ENCODE measurements around the gene CIDEB.

The CIDEB gene

DNA sequence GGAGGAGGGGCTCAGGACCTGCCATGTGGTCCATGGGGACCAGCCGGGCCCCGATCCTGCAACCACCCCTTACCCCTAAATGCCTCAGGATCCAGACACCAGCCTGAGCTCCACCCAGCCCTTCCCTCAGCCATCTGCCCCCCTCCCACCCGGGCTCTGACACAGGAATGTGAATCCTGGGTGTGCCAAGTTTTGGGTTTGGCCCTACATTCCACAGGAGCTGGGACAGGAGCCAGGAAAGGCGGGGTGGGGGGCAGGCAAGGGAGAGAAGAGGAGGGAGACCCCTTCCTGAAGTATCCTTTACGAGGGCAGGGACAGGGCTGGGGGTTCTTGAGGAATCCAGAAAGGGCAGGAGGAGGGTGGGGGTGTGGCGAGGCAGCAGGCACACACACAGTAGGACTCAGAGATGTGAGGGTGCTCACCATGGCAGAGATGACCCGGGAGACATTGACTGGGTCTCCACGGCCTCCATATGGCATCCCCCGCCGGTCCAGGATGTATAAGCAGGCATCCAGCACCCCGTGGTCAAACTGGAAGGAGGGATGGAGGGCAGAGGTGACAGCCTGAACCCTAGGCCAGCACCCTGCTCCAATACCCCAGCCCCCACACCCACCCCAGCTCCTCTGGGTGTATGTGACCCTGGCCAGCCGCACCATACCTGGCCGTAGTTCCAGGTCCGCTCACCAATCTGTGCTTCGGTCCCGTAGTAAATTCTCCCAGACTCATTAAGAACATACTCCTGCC is 48.3 kb downstream of the CIDEB start:
- H2BK12ac ChIP-seq (ENCODE audit: low read length in 2 of 2): no peak overlapping the region
- 90% methylated on average over 14 of the region's 16 CpGs for WGBS
- H3K9me3 ChIP-seq (ENCODE audit: control insufficient read depth, low read length): no peaks in the 10 kb centered on the region

GRCh38 chr14:24258548-24259265 is 49.1 kb downstream of the CIDEB start:
- no peak overlapping the region for H3K14ac ChIP-seq (ENCODE audit: low read length in 2 of 2)
- H3K4ac ChIP-seq (ENCODE audit: low read depth in 1 of 2, low read length in 2 of 2): no peak overlapping the region
- H3K4me1 ChIP-seq (ENCODE audit: control insufficient read depth, insufficient read depth, low read depth, low read length): peaks cover 4% of the 10 kb centered on the region
- H3K27me3 ChIP-seq (ENCODE audit: control insufficient read depth in 1 of 2, insufficient read depth in 1 of 2, low read length in 2 of 2): no peaks in the 10 kb centered on the region
- H2BK12ac ChIP-seq (ENCODE audit: low read length in 2 of 2): no peak overlapping the region
- H2BK120ac ChIP-seq (ENCODE audit: low read depth, low read length): no peak overlapping the region
- H3K23ac ChIP-seq (ENCODE audit: low read length in 2 of 2): no peak overlapping the region
- WGBS: 96% methylated on average over 17 of the region's 18 CpGs
- no peaks in the 10 kb centered on the region for H3K79me1 ChIP-seq (replicated peaks; ENCODE audit: low read length, poor library complexity, severe bottlenecking)
- H3K9me3 ChIP-seq (ENCODE audit: control insufficient read depth, low read length): no peaks in the 10 kb centered on the region
- no peak overlapping the region for H3K4me2 ChIP-seq (ENCODE audit: low read length, poor library complexity, severe bottlenecking)
- no peak overlapping the region for H2BK15ac ChIP-seq (ENCODE audit: low read depth, poor library complexity, severe bottlenecking)
- no peak overlapping the region for H2AFZ ChIP-seq (ENCODE audit: low read depth, low read length)
- no peak overlapping the region for H2BK5ac ChIP-seq (ENCODE audit: low read depth, low read length, poor library complexity, severe bottlenecking)
- H3K18ac ChIP-seq (ENCODE audit: low read depth in 1 of 2, low read length in 2 of 2): no peak overlapping the region
- H4K91ac ChIP-seq (ENCODE audit: low read length): no peak overlapping the region
- H2AK5ac ChIP-seq (ENCODE audit: low read length, severe bottlenecking): no peak overlapping the region
- no peak overlapping the region for H3K4me3 ChIP-seq (ENCODE audit: insufficient read depth in 1 of 2, low read depth in 1 of 2, low read length in 2 of 2)
- DNase-seq: no peak
- H4K8ac ChIP-seq (ENCODE audit: low read length): no peak overlapping the region
- H3K9ac ChIP-seq (ENCODE audit: low read length): no peak overlapping the region
- H3K27ac ChIP-seq (ENCODE audit: low read length, poor library complexity, severe bottlenecking): no peak overlapping the region
- peaks cover 18 to 38% of the 10 kb centered on the region in 2 experiments for H3K36me3 ChIP-seq (ENCODE audit: control insufficient read depth in 1 of 2, insufficient read depth in 2 of 2, low read depth in 1 of 2, low read length in 2 of 2)

More for the DNA sequence above, 48.3 kb downstream of the CIDEB start:
- no peak overlapping the region for H2BK5ac ChIP-seq (ENCODE audit: low read depth, low read length, poor library complexity, severe bottlenecking)
- no peak overlapping the region for H3K27ac ChIP-seq (ENCODE audit: low read length, poor library complexity, severe bottlenecking)
- no peak overlapping the region for H3K4ac ChIP-seq (ENCODE audit: low read depth in 1 of 2, low read length in 2 of 2)
- peak overlapping the region; percentile 43 for H4K91ac ChIP-seq (ENCODE audit: low read length)
- H3K4me1 ChIP-seq (ENCODE audit: control insufficient read depth, insufficient read depth, low read depth, low read length): peaks cover 4% of the 10 kb centered on the region
- no peak overlapping the region for H2BK15ac ChIP-seq (ENCODE audit: low read depth, poor library complexity, severe bottlenecking)
- H3K36me3 ChIP-seq (ENCODE audit: control insufficient read depth in 1 of 2, insufficient read depth in 2 of 2, low read depth in 1 of 2, low read length in 2 of 2): peaks cover 14 to 41% of the 10 kb centered on the region in 2 experiments
- DNase-seq: no peak
- no peak overlapping the region for H2AK5ac ChIP-seq (ENCODE audit: low read length, severe bottlenecking)
- H3K9ac ChIP-seq (ENCODE audit: low read length): no peak overlapping the region
- H3K27me3 ChIP-seq (ENCODE audit: control insufficient read depth in 1 of 2, insufficient read depth in 1 of 2, low read length in 2 of 2): no peaks in the 10 kb centered on the region
- no peak overlapping the region for H3K14ac ChIP-seq (ENCODE audit: low read length in 2 of 2)
- no peak overlapping the region for H3K4me3 ChIP-seq (ENCODE audit: insufficient read depth in 1 of 2, low read depth in 1 of 2, low read length in 2 of 2)
- no peak overlapping the region for H4K8ac ChIP-seq (ENCODE audit: low read length)
- H3K4me2 ChIP-seq (ENCODE audit: low read length, poor library complexity, severe bottlenecking): no peak overlapping the region
- H3K79me1 ChIP-seq (replicated peaks; ENCODE audit: low read length, poor library complexity, severe bottlenecking): no peaks in the 10 kb centered on the region
- no peak overlapping the region for H3K23ac ChIP-seq (ENCODE audit: low read length in 2 of 2)
- no peak overlapping the region for H2BK120ac ChIP-seq (ENCODE audit: low read depth, low read length)
- no peak overlapping the region for H3K18ac ChIP-seq (ENCODE audit: low read depth in 1 of 2, low read length in 2 of 2)
- no peak overlapping the region for H2AFZ ChIP-seq (ENCODE audit: low read depth, low read length)

DNA sequence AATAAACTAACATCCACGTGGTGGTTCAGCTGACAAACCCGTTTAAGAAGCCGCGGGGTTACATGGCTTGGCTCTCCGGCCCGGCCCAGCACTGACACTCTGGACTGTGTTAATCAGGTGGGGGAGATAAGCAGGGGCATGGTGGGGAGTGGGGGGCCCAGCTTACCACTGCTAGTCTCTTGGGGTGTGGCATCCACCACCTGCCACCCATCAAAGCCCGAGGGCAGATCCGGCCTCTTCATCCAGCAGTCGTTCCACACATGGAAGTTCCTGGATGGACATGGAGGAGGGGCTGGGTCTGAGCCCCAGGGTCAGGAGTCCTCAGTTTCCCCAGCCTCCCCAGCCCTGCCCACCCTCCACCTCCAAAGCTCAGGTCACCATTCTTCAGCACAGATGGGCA is 49.7 kb downstream of the CIDEB start:
- Histone ChIP-seq H3K14ac (ENCODE audit: low read length in 2 of 2) (no peak overlapping the region), H2AFZ (ENCODE audit: low read depth, low read length) (no peak overlapping the region), H2AK5ac (ENCODE audit: low read length, severe bottlenecking) (no peak overlapping the region), H3K79me1 (replicated peaks; ENCODE audit: low read length, poor library complexity, severe bottlenecking) (no peaks in the 10 kb centered on the region), H2BK12ac (ENCODE audit: low read length in 2 of 2) (no peak overlapping the region), H3K18ac (ENCODE audit: low read depth in 1 of 2, low read length in 2 of 2) (no peak overlapping the region), H3K36me3 (ENCODE audit: control insufficient read depth in 1 of 2, insufficient read depth in 2 of 2, low read depth in 1 of 2, low read length in 2 of 2) (peaks cover 18 to 42% of the 10 kb centered on the region in 2 experiments), H3K4me3 (ENCODE audit: insufficient read depth in 1 of 2, low read depth in 1 of 2, low read length in 2 of 2) (no peak overlapping the region), H4K8ac (ENCODE audit: low read length) (no peak overlapping the region), H3K4me1 (ENCODE audit: control insufficient read depth, insufficient read depth, low read depth, low read length) (peaks cover 4% of the 10 kb centered on the region), H3K4me2 (ENCODE audit: low read length, poor library complexity, severe bottlenecking) (no peak overlapping the region), H3K9ac (ENCODE audit: low read length) (no peak overlapping the region), H3K4ac (ENCODE audit: low read depth in 1 of 2, low read length in 2 of 2) (no peak overlapping the region), H3K23ac (ENCODE audit: low read length in 2 of 2) (no peak overlapping the region), H4K91ac (ENCODE audit: low read length) (no peak overlapping the region), H3K9me3 (ENCODE audit: control insufficient read depth, low read length) (no peaks in the 10 kb centered on the region), H2BK15ac (ENCODE audit: low read depth, poor library complexity, severe bottlenecking) (no peak overlapping the region), H3K27ac (ENCODE audit: low read length, poor library complexity, severe bottlenecking) (no peak overlapping the region), H3K27me3 (ENCODE audit: control insufficient read depth in 1 of 2, insufficient read depth in 1 of 2, low read length in 2 of 2) (no peaks in the 10 kb centered on the region), H2BK120ac (ENCODE audit: low read depth, low read length) (no peak overlapping the region), H2BK5ac (ENCODE audit: low read depth, low read length, poor library complexity, severe bottlenecking) (no peak overlapping the region)
- no peak for DNase-seq
- 90% methylated on average over 9 of the region's 9 CpGs for WGBS

- no peak overlapping the region for H4K8ac ChIP-seq (ENCODE audit: low read length)
- H3K27ac ChIP-seq (ENCODE audit: low read length, poor library complexity, severe bottlenecking): no peak overlapping the region
- no peak overlapping the region for H3K18ac ChIP-seq (ENCODE audit: low read depth in 1 of 2, low read length in 2 of 2)
- H3K27me3 ChIP-seq (ENCODE audit: control insufficient read depth in 1 of 2, insufficient read depth in 1 of 2, low read length in 2 of 2): no peaks in the 10 kb centered on the region
- no peak overlapping the region for H3K4me2 ChIP-seq (ENCODE audit: low read length, poor library complexity, severe bottlenecking)
- no peak overlapping the region for H2AFZ ChIP-seq (ENCODE audit: low read depth, low read length)
- no peak overlapping the region for H3K4ac ChIP-seq (ENCODE audit: low read depth in 1 of 2, low read length in 2 of 2)
- H4K91ac ChIP-seq (ENCODE audit: low read length): no peak overlapping the region
- H3K23ac ChIP-seq (ENCODE audit: low read length in 2 of 2): no peak overlapping the region
- H3K9ac ChIP-seq (ENCODE audit: low read length): no peak overlapping the region
- H2BK15ac ChIP-seq (ENCODE audit: low read depth, poor library complexity, severe bottlenecking): no peak overlapping the region
- no peak overlapping the region for H2BK12ac ChIP-seq (ENCODE audit: low read length in 2 of 2)
- H3K79me1 ChIP-seq (replicated peaks; ENCODE audit: low read length, poor library complexity, severe bottlenecking): no peaks in the 10 kb centered on the region
- no peak overlapping the region for H2BK5ac ChIP-seq (ENCODE audit: low read depth, low read length, poor library complexity, severe bottlenecking)
- no peak for DNase-seq
- WGBS: 81% methylated on average over 4 of the region's 4 CpGs
- no peak overlapping the region for H2BK120ac ChIP-seq (ENCODE audit: low read depth, low read length)
- no peaks in the 10 kb centered on the region for H3K9me3 ChIP-seq (ENCODE audit: control insufficient read depth, low read length)
- no peak overlapping the region for H3K14ac ChIP-seq (ENCODE audit: low read length in 2 of 2)
- no peak overlapping the region for H3K4me3 ChIP-seq (ENCODE audit: insufficient read depth in 1 of 2, low read depth in 1 of 2, low read length in 2 of 2)
- H2AK5ac ChIP-seq (ENCODE audit: low read length, severe bottlenecking): no peak overlapping the region
- H3K4me1 ChIP-seq (ENCODE audit: control insufficient read depth, insufficient read depth, low read depth, low read length): peaks cover 12% of the 10 kb centered on the region
- H3K36me3 ChIP-seq (ENCODE audit: control insufficient read depth in 1 of 2, insufficient read depth in 2 of 2, low read depth in 1 of 2, low read length in 2 of 2): peaks cover 18 to 42% of the 10 kb centered on the region in 2 experiments
Observed at GRCh38 chr14:24256960-24257359, 50.8 kb downstream of the CIDEB start.
